Stimulated activated CD8-positive, alpha-beta memory T cell treated with anti-CD3 and anti-CD28 coated beads, Interleukin-2, amount 100 ng/mL, for 48 hours (primary cell): Measurements from ENCODE around the gene RANGAP1.

ENCODE experiments used
- DNase-seq, 2 donors: peaks; one replicate each; pipeline ENCODE4 v3.0.0-alpha.2; 2020; ENCODE audit warnings: low read depth in 2 of 2

RANGAP1 gene

GRCh38 chr22:41234815-41235695 lies 50.9 kb downstream of the RANGAP1 start:
- no peak for DNase-seq

- no peak for DNase-seq
Observed at GRCh38 chr22:41231369-41231768, 54.6 kb downstream of the RANGAP1 start.

GRCh38 chr22:41230401-41230785 lies 55.6 kb downstream of the RANGAP1 start:
- no peak for DNase-seq

GRCh38 chr22:41229730-41230400 lies 56.1 kb downstream of the RANGAP1 start:
- DNase-seq: no peak

GRCh38 chr22:41229215-41229614 lies 56.8 kb downstream of the RANGAP1 start:
- DNase-seq: no peak

GRCh38 chr22:41226723-41227655 lies 59.0 kb downstream of the RANGAP1 start:
- DNase-seq: no peak

GRCh38 chr22:41223535-41223934 lies 62.5 kb downstream of the RANGAP1 start:
- no peak for DNase-seq

- DNase-seq: no peak
Observed at GRCh38 chr22:41222846-41223507, 63.0 kb downstream of the RANGAP1 start.

- peak in 1 of 2 donors; percentile 16 for DNase-seq
Observed at GRCh38 chr22:41217553-41218157, 68.3 kb downstream of the RANGAP1 start.

- DNase-seq: no peak
Observed at GRCh38 chr22:41216984-41217383, 69.0 kb downstream of the RANGAP1 start.

- DNase-seq: no peak
Observed at GRCh38 chr22:41215926-41216325, 70.1 kb downstream of the RANGAP1 start.

GRCh38 chr22:41215409-41215808 lies 70.6 kb downstream of the RANGAP1 start:
- DNase-seq: no peak

GRCh38 chr22:41206719-41207118 lies 79.3 kb downstream of the RANGAP1 start:
- no peak for DNase-seq

GRCh38 chr22:41204992-41205900 lies 80.7 kb downstream of the RANGAP1 start, which contains the start of gene L3MBTL2:
TSS of gene L3MBTL2 (plus strand) at chr22:41205312. CDS start at chr22:41205363, 51 bp downstream.
- DNase-seq: peak; percentile 98

- DNase-seq: no peak
Observed at GRCh38 chr22:41204066-41204465, 81.9 kb downstream of the RANGAP1 start.

GRCh38 chr22:41203118-41203517 lies 82.9 kb downstream of the RANGAP1 start:
- no peak for DNase-seq

- DNase-seq: no peak
Observed at GRCh38 chr22:41201141-41201540, 84.8 kb downstream of the RANGAP1 start.

GRCh38 chr22:41198027-41198580 lies 87.9 kb downstream of the RANGAP1 start:
- peak; percentile 20 to 40 for DNase-seq
